Naive thymus-derived CD4-positive, alpha-beta T cell (primary cell): ENCODE data around the gene TNRC6C. TPM values are rescaled to one million over a fixed set of nuclear protein-coding genes. Genes with fewer than 3 reads are reported as not detected.

Experiments used
- ATAC-seq: fragments of 150-1000 bp; cut with Tn5 transposase; 2 replicates; pipeline ENCODE4 v1.10.0; 2021; ENCODE audit warnings: mild to moderate bottlenecking, moderate library complexity
- CTCF ChIA-PET: fragments of 350-600 bp; sonication (Branson Sonifier 250); formaldehyde crosslinking; loops from one replicate; lab custom pipeline; 2021; ENCODE audit warnings: antibody characterized with exemption; lab: Charles Lee
- POLR2A ChIA-PET: fragments of 350-600 bp; sonication (Branson Sonifier 250); formaldehyde crosslinking; loops from one replicate; lab custom pipeline; 2021; ENCODE audit warnings: antibody characterized with exemption, inconsistent platforms; lab: Charles Lee
- DNase-seq, 9 donors: peaks; one replicate each; pipeline versions ENCODE4 v3.0.0 to v3.0.0-alpha.2; 2020 to 2022; ENCODE audit warnings: mixed read lengths in 1 of 9
- H3K27ac ChIP-seq: one replicate; pipeline ENCODE4 v1.7.0; 2013; ENCODE audit warnings: mild to moderate bottlenecking, low read depth, low read length, moderate library complexity
- H3K27me3 ChIP-seq, 2 donors: one replicate each; pipeline ENCODE4 v1.7.0; 2013; ENCODE audit warnings: low read length in 2 of 2, mild to moderate bottlenecking in 2 of 2, moderate library complexity in 2 of 2; ENCODE audit not compliant: control insufficient read depth in 2 of 2, insufficient read depth in 2 of 2
- H3K36me3 ChIP-seq, 3 experiments: 1 replicate in 2 of 3; 2 replicates in 1 of 3; pipeline ENCODE4 v1.7.0; 2013; ENCODE audit warnings: low read length in 3 of 3, mild to moderate bottlenecking in 3 of 3, moderate library complexity in 1 of 3; ENCODE audit not compliant: insufficient read depth in 3 of 3, control insufficient read depth in 2 of 3
- H3K4me1 ChIP-seq, 2 donors: one replicate each; pipeline ENCODE4 v1.7.0; 2013; ENCODE audit warnings: low read length in 2 of 2, mild to moderate bottlenecking in 2 of 2, moderate library complexity in 1 of 2; ENCODE audit not compliant: control insufficient read depth in 2 of 2, insufficient read depth in 2 of 2
- H3K4me3 ChIP-seq: 2 replicates; pipeline ENCODE4 v1.7.0; 2013; ENCODE audit warnings: mild to moderate bottlenecking, low read length
- H3K9me3 ChIP-seq, 3 experiments: 1 replicate in 2 of 3; 2 replicates in 1 of 3; pipeline ENCODE4 v1.7.0; 2013; ENCODE audit warnings: low read length in 3 of 3; ENCODE audit not compliant: control insufficient read depth in 2 of 3
- H3K27ac Mint-ChIP-seq, 9 donors: one replicate each; pipeline ENCODE4 v1.8.0; 2020 to 2022; ENCODE audit warnings: mixed read lengths in 9 of 9, mild to moderate bottlenecking in 8 of 9, moderate library complexity in 5 of 9, inconsistent platforms in 2 of 9
- H3K27me3 Mint-ChIP-seq, 5 donors: one replicate each; pipeline ENCODE4 v1.8.0; 2021 to 2022; ENCODE audit warnings: mixed read lengths in 5 of 5, mild to moderate bottlenecking in 1 of 5
- H3K36me3 Mint-ChIP-seq, 5 donors: one replicate each; pipeline ENCODE4 v1.8.0; 2020 to 2022; ENCODE audit warnings: mixed read lengths in 5 of 5, mild to moderate bottlenecking in 3 of 5, inconsistent platforms in 1 of 5
- H3K4me1 Mint-ChIP-seq, 7 donors: one replicate each; pipeline ENCODE4 v1.8.0; 2020 to 2022; ENCODE audit warnings: mixed read lengths in 7 of 7, mild to moderate bottlenecking in 3 of 7, inconsistent platforms in 1 of 7
- H3K4me3 Mint-ChIP-seq, 10 donors: one replicate each; pipeline ENCODE4 v1.8.0; 2020 to 2022; ENCODE audit warnings: mild to moderate bottlenecking in 10 of 10, mixed read lengths in 10 of 10, moderate library complexity in 6 of 10, inconsistent platforms in 2 of 10
- H3K9me3 Mint-ChIP-seq, 11 donors: one replicate each; pipeline ENCODE4 v1.8.0; 2020 to 2022; ENCODE audit warnings: mixed read lengths in 11 of 11, mild to moderate bottlenecking in 4 of 11, inconsistent platforms in 1 of 11, moderate library complexity in 1 of 11
- intact Hi-C, 2 donors: fragments of 100-400 bp; cut with micrococcal nuclease; formaldehyde crosslinking; loops; one replicate each; pipeline ENCODE4 v1.15.1; 2023
- polyA plus RNA-seq, 2 donors: library from polyadenylated mRNA; unstranded; fragments of 300-500 nt; fragmentation: Illumina TruSeq; gene quantifications; one replicate each; pipeline ENCODE4 v1.2.3, GENCODE V29; 2021
- total RNA-seq, 6 experiments: library from RNA in 5 of 6; stranded (reverse) in 5 of 6; gene quantifications; 1 replicate in 5 of 6; 2 replicates in 1 of 6; pipeline ENCODE4 v1.2.3 and lab custom pipeline; 2021 to 2026

The TNRC6C gene
- total and polyA plus RNA-seq, 7 experiments from 2014 or later, result 7.4 to 133 (median 73.4) TPM

DNA sequence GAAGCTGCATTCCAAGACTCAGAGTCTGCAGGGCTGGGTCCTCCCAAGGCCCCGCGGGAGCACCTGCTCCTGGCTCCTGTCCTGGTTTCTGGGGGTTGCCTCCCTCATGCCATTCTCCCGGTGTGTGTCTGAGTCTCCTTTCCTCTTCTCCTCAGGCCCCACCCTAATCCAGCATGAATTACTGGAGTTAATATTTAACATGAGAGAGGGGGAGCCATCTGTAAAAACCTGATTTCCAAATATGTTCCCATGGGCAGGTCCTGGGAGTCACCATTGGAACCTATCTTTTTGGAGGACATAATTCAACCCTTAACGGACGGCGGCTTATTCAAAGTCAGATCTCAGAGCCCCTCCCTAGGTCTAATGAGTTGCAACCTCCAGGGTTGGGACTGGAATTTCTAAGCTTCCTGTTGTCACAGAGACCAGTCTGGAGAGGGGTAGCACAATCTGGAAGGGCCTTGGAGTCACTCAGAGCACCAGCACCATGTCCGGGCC is 193.1 kb downstream of the TNRC6C start:
- Mint-ChIP-seq H3K4me3 (no peak overlapping the region), H3K36me3 (no peaks in the 10 kb centered on the region), H3K4me1 (peaks cover 7 to 19% (median 14%) of the 10 kb centered on the region in 7 donors), H3K9me3 (no peaks in the 10 kb centered on the region), H3K27me3 (peaks cover 0 to 4% (median 0%) of the 10 kb centered on the region in 5 donors), H3K27ac (no peak overlapping the region)
- CTCF ChIA-PET, result no interaction called here
- Histone ChIP-seq H3K4me1 (peaks cover 0 to 4% of the 10 kb centered on the region in 2 donors), H3K4me3 (no peak overlapping the region), H3K9me3 (no peaks in the 10 kb centered on the region), H3K36me3 (no peaks in the 10 kb centered on the region), H3K27me3 (no peaks in the 10 kb centered on the region), H3K27ac (no peak overlapping the region)
- DNase-seq (no peak), ATAC-seq (no peak)
- intact Hi-C loops, result no loop called here
- POLR2A ChIA-PET, result interaction anchor here (0.5 to 27.0 kb wide), 4 partner anchors 8 to 723 kb away, joined by 3 to 898 read pairs (median 4); partner anchors contain the start of genes TMC6 and TMC8

- POLR2A ChIA-PET, result interaction anchor here (0.6 kb wide), 1 partner anchor 128 kb away, joined by 4 read pairs; no protein-coding TSS in a partner anchor
- Mint-ChIP-seq H3K27me3 (no peaks in the 10 kb centered on the region), H3K27ac (peak overlapping the region in 1 of 9 donors; percentile 42), H3K4me1 (peaks cover 0 to 6% (median 0%) of the 10 kb centered on the region in 7 donors), H3K4me3 (no peak overlapping the region), H3K9me3 (no peaks in the 10 kb centered on the region), H3K36me3 (no peaks in the 10 kb centered on the region)
- Histone ChIP-seq H3K4me1 (no peaks in the 10 kb centered on the region), H3K4me3 (no peak overlapping the region), H3K36me3 (no peaks in the 10 kb centered on the region), H3K27me3 (no peaks in the 10 kb centered on the region), H3K9me3 (no peaks in the 10 kb centered on the region), H3K27ac (no peak overlapping the region)
- CTCF ChIA-PET, result interaction anchor here (0.7 kb wide), 1 partner anchor 255 kb away, joined by 4 read pairs; no protein-coding TSS in a partner anchor
- peak; percentile 85 for ATAC-seq
- DNase-seq, result no peak
- intact Hi-C loops, result no loop called here
These were observed 196.7 kb downstream of the TNRC6C start for GRCh38 chr17:78154903-78155811.

Other genes with a start within 250 kb of the TNRC6C start
- gene TMC6, start 170.1 kb downstream of the TNRC6C start, total RNA-seq, result 100 to 1,000 TPM; 574 to 808 (median 773) TPM
- 100 to 1,000 TPM; 165 to 247 TPM for gene TMC6, start 170.1 kb downstream of the TNRC6C start, polyA plus RNA-seq
- gene TMC8, start 172.1 kb downstream of the TNRC6C start, total RNA-seq, result 100 to 1,000 TPM; 423 to 593 (median 509) TPM
- gene TMC8, start 172.1 kb downstream of the TNRC6C start, polyA plus RNA-seq, result 100 to 1,000 TPM in 1 of 2 donors, 10 to 100 TPM in 1; 94.4 to 217 TPM
- 1 to 10 TPM in 1 of 5 experiments, under 1 TPM in 1, not detected in 3; 0.10 to 1.0 TPM for gene C17orf99, start 187.7 kb downstream of the TNRC6C start, total RNA-seq
- gene C17orf99, start 187.7 kb downstream of the TNRC6C start, polyA plus RNA-seq, result not detected
- 100 to 1,000 TPM in 1 of 5 experiments, 10 to 100 TPM in 4; 47.6 to 109 (median 58.6) TPM for gene SYNGR2, start 209.9 kb downstream of the TNRC6C start, total RNA-seq
- 100 to 1,000 TPM in 1 of 2 donors, 10 to 100 TPM in 1; 94.6 to 118 TPM for gene SYNGR2, start 209.9 kb downstream of the TNRC6C start, polyA plus RNA-seq
- 10 to 100 TPM in 1 of 5 experiments, 1 to 10 TPM in 1, under 1 TPM in 1, not detected in 2; 0.29 to 57.7 (median 1.0) TPM for gene TK1, start 228.3 kb downstream of the TNRC6C start, total RNA-seq
- gene TK1, start 228.3 kb downstream of the TNRC6C start, polyA plus RNA-seq, result under 1 TPM; 0.20 to 0.28 TPM
- gene AFMID, start 228.7 kb downstream of the TNRC6C start, total RNA-seq, result 10 to 100 TPM in 1 of 5 experiments, 1 to 10 TPM in 4; 1.2 to 19.2 (median 3.0) TPM
- gene AFMID, start 228.7 kb downstream of the TNRC6C start, polyA plus RNA-seq, result 1 to 10 TPM in 1 of 2 donors, under 1 TPM in 1; 0.99 to 1.1 TPM